Prostate gland (tissue), 2 donors: Measurements from ENCODE around the gene DENND5A.

Experiments
- CTCF ChIP-seq, 4 experiments: fragments of 200-600 bp in 2 of 4; fragments of 450-650 bp in 2 of 4; sonication (generic) in 2 of 4; IDR thresholded peaks; 1 replicate in 3 of 4; 2 replicates in 1 of 4; pipeline ENCODE4 v1.5.1; 2016 to 2019; ENCODE audit warnings: antibody characterized with exemption in 4 of 4, mild to moderate bottlenecking in 2 of 4, moderate library complexity in 2 of 4
- POLR2A ChIP-seq: fragments of 450-650 bp; IDR thresholded peaks from one replicate; pipeline ENCODE4 v1.6.1; 2016; ENCODE audit warnings: antibody characterized with exemption, mild to moderate bottlenecking
- POLR2AphosphoS5 ChIP-seq: sonication (generic); formaldehyde crosslinking; IDR thresholded peaks from one replicate; pipeline ENCODE4 v1.6.1; 2017; ENCODE audit warnings: antibody characterized with exemption

GRCh38 chr11:9314291-9315077 is 49.3 kb upstream of the DENND5A start, which contains the start of gene TMEM41B:
- TF ChIP-seq CTCF (IDR thresholded peaks at IDR 0.05) (peak in 2 of 4 experiments; percentile 18 to 31), POLR2A (peak; percentile 94), POLR2AphosphoS5 (peak; percentile 96)
